HepG2 (cell line): ENCODE data around the gene SEL1L2. TPM values are rescaled to one million over a fixed set of nuclear protein-coding genes. Genes with fewer than 3 reads are reported as not detected.

Source experiments
- AGO2 ChIP-seq: fragments of 200-400 bp; formaldehyde crosslinking; optimal IDR thresholded peaks from 2 replicates; pipeline ENCODE3; 2017; ENCODE audit warnings: mild to moderate bottlenecking, low read depth, low read length, moderate library complexity
- FOSL2 ChIP-seq: sonication (generic); formaldehyde crosslinking; IDR thresholded peaks from 2 replicates; pipeline ENCODE4 v1.4.0; 2020; ENCODE audit warnings: missing genetic modification reagents
- KLF12 ChIP-seq: sonication (generic); formaldehyde crosslinking; IDR thresholded peaks from 2 replicates; pipeline ENCODE4 v1.4.0; 2020; ENCODE audit warnings: missing genetic modification reagents, borderline replicate concordance
- MBD4 ChIP-seq: IDR thresholded peaks from 2 replicates; pipeline ENCODE4 v1.6.1; 2012; ENCODE audit warnings: low read length, inconsistent platforms, borderline replicate concordance
- MYPOP ChIP-seq: sonication (generic); formaldehyde crosslinking; IDR thresholded peaks from 2 replicates; pipeline ENCODE4 v1.8.1; 2023; ENCODE audit warnings: mild to moderate bottlenecking, moderate library complexity, missing genetic modification reagents
- SIX4 ChIP-seq: sonication (generic); formaldehyde crosslinking; IDR thresholded peaks from 2 replicates; pipeline ENCODE4 v1.4.0; 2020; ENCODE audit warnings: missing genetic modification reagents
- SP1 ChIP-seq, 2 experiments: fragments of 450-650 bp in 1 of 2; sonication (generic) in 1 of 2; formaldehyde crosslinking in 1 of 2; IDR thresholded peaks; 2 replicates each; pipeline versions ENCODE4 v1.4.0 to v1.6.1; 2016 to 2020; ENCODE audit warnings: missing genetic modification reagents in 1 of 2
- THAP8 ChIP-seq: sonication (generic); formaldehyde crosslinking; IDR thresholded peaks from 2 replicates; pipeline ENCODE4 v1.5.1; 2020; ENCODE audit warnings: missing genetic modification reagents, mild to moderate bottlenecking, borderline replicate concordance
- ZNF225 ChIP-seq: sonication (generic); formaldehyde crosslinking; IDR thresholded peaks from 2 replicates; pipeline ENCODE4 v1.4.0; 2020; ENCODE audit warnings: mild to moderate bottlenecking, missing genetic modification reagents
- ZNF280B ChIP-seq: sonication (generic); formaldehyde crosslinking; IDR thresholded peaks from 2 replicates; pipeline ENCODE4 v1.5.0; 2020; ENCODE audit warnings: missing genetic modification reagents, mild to moderate bottlenecking, borderline replicate concordance
- ZNF281 ChIP-seq: sonication (generic); formaldehyde crosslinking; IDR thresholded peaks from 2 replicates; pipeline ENCODE4 v1.4.0; 2020; ENCODE audit warnings: missing genetic modification reagents, borderline replicate concordance
- ZNF678 ChIP-seq: sonication (generic); formaldehyde crosslinking; IDR thresholded peaks from 2 replicates; pipeline ENCODE4 v1.4.0; 2020; ENCODE audit warnings: mild to moderate bottlenecking, missing genetic modification reagents
- ZNF747 ChIP-seq: sonication (generic); formaldehyde crosslinking; IDR thresholded peaks from 2 replicates; pipeline ENCODE4 v1.8.1; 2023; ENCODE audit warnings: missing genetic modification reagents, mild to moderate bottlenecking, borderline replicate concordance
- ZNF782 ChIP-seq: sonication (generic); formaldehyde crosslinking; IDR thresholded peaks from 2 replicates; pipeline ENCODE4 v1.4.0; 2020; ENCODE audit warnings: missing genetic modification reagents, mild to moderate bottlenecking, borderline replicate concordance
- ZSCAN31 ChIP-seq: sonication (generic); formaldehyde crosslinking; IDR thresholded peaks from 2 replicates; pipeline ENCODE4 v1.5.0; 2020; ENCODE audit warnings: low read depth, mild to moderate bottlenecking, missing genetic modification reagents
- polyA plus RNA-seq, 8 experiments: library from polyadenylated mRNA; depleted of rRNA in 3 of 8; stranded (reverse) in 7 of 8; unstranded in 1 of 8; fragments of >200 nt; fragmentation: Illumina TruSeq in 4 of 8; extraction: Trizol in 4 of 8; gene quantifications; 2 replicates each; pipeline versions ENCODE4 v1.2.1 to v1.2.3, GENCODE V29; 2011 to 2016; ENCODE audit warnings: low read depth in 4 of 8, missing spikeins in 1 of 8, mixed read lengths in 1 of 8; ENCODE audit not compliant: insufficient read depth in 1 of 8
- total RNA-seq, 5 experiments: library from RNA; depleted of rRNA; stranded (reverse); fragments of >200 nt; fragmentation: Illumina TruSeq; extraction: Trizol; gene quantifications; 2 replicates each; pipeline ENCODE4 v1.2.3, GENCODE V29; 2016; ENCODE audit warnings: low read depth in 1 of 5
- TF ChIP-seq, protein P1 (sequence below): sonication (generic); formaldehyde crosslinking; IDR thresholded peaks from 2 replicates; pipeline ENCODE4 v1.4.0; 2020; ENCODE audit warnings: missing genetic modification reagents, borderline replicate concordance
- TF ChIP-seq, protein P2 (sequence below): sonication (generic); formaldehyde crosslinking; IDR thresholded peaks from 2 replicates; pipeline ENCODE4 v1.4.0; 2020; ENCODE audit warnings: missing genetic modification reagents

The SEL1L2 gene
- total and polyA plus RNA-seq, 2 of the 13 experiments (the other 11 are each of a cell fraction or from before 2014, with no cell fraction given), result not detected

- TF ChIP-seq, protein P1, sequence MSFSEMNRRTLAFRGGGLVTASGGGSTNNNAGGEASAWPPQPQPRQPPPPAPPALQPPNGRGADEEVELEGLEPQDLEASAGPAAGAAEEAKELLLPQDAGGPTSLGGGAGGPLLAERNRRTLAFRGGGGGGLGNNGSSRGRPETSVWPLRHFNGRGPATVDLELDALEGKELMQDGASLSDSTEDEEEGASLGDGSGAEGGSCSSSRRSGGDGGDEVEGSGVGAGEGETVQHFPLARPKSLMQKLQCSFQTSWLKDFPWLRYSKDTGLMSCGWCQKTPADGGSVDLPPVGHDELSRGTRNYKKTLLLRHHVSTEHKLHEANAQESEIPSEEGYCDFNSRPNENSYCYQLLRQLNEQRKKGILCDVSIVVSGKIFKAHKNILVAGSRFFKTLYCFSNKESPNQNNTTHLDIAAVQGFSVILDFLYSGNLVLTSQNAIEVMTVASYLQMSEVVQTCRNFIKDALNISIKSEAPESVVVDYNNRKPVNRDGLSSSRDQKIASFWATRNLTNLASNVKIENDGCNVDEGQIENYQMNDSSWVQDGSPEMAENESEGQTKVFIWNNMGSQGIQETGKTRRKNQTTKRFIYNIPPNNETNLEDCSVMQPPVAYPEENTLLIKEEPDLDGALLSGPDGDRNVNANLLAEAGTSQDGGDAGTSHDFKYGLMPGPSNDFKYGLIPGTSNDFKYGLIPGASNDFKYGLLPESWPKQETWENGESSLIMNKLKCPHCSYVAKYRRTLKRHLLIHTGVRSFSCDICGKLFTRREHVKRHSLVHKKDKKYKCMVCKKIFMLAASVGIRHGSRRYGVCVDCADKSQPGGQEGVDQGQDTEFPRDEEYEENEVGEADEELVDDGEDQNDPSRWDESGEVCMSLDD, result no peak
- no peak for TF ChIP-seq ZNF281 (CRISPR knock-in tag)
- no peak for TF ChIP-seq KLF12
- TF ChIP-seq ZNF747 (CRISPR knock-in tag), result no peak
- TF ChIP-seq FOSL2, result no peak
- peak; percentile 60; the same call in 1 of the 2 replicates for TF ChIP-seq ZNF678 (CRISPR knock-in tag)
- no peak for TF ChIP-seq ZNF782 (CRISPR knock-in tag)
- no peak for TF ChIP-seq ZSCAN31 (CRISPR knock-in tag)
- peak; percentile 68; the same call in 1 of the 2 replicates for TF ChIP-seq ZNF280B
- TF ChIP-seq THAP8 (CRISPR knock-in tag), result no peak
- no peak for TF ChIP-seq MBD4
- TF ChIP-seq MYPOP (CRISPR knock-in tag), result peak; percentile 63; the same call in 1 of the 2 replicates
- no peak for TF ChIP-seq SP1 (IDR thresholded peaks at IDR 0.05)
- TF ChIP-seq SP1 (CRISPR knock-in tag; IDR thresholded peaks at IDR 0.05), result peak; percentile 71; the same call in 1 of the 2 replicates
- peak; percentile 69; the same call in 1 of the 2 replicates for TF ChIP-seq ZNF225
- no peak for TF ChIP-seq SIX4 (CRISPR knock-in tag)
- TF ChIP-seq, protein P2, sequence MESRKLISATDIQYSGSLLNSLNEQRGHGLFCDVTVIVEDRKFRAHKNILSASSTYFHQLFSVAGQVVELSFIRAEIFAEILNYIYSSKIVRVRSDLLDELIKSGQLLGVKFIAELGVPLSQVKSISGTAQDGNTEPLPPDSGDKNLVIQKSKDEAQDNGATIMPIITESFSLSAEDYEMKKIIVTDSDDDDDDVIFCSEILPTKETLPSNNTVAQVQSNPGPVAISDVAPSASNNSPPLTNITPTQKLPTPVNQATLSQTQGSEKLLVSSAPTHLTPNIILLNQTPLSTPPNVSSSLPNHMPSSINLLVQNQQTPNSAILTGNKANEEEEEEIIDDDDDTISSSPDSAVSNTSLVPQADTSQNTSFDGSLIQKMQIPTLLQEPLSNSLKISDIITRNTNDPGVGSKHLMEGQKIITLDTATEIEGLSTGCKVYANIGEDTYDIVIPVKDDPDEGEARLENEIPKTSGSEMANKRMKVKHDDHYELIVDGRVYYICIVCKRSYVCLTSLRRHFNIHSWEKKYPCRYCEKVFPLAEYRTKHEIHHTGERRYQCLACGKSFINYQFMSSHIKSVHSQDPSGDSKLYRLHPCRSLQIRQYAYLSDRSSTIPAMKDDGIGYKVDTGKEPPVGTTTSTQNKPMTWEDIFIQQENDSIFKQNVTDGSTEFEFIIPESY (CRISPR knock-in tag), result peak; percentile 65; the same call in 1 of the 2 replicates
- no peak for TF ChIP-seq AGO2
Observed at GRCh38 chr20:13995086-13995665, 4.8 kb upstream of the SEL1L2 start, which contains the start of gene MACROD2 (continued).
